Measurements from ENCODE around the gene PID1.

Gene PID1

GRCh38 chr2:229022071-229022470 is 249.0 kb downstream of the PID1 start:
- Histone ChIP-seq H2AFZ (ENCODE audit: low read length) (no peak overlapping the region), H3K27me3 (replicated peaks; ENCODE audit: insufficient read depth, low read length) (no peaks in the 10 kb centered on the region), H3K79me2 (ENCODE audit: low read length) (no peaks in the 10 kb centered on the region), H3K27ac (ENCODE audit: low read length) (no peak overlapping the region), H3F3A (ENCODE audit: insufficient read depth, low read length) (no peaks in the 10 kb centered on the region), H3K9ac (ENCODE audit: low read length) (no peak overlapping the region), H3K9me2 (replicated peaks; ENCODE audit: insufficient read depth, low read length) (no peaks in the 10 kb centered on the region), H3K36me3 (replicated peaks; ENCODE audit: insufficient read depth, low read length) (no peaks in the 10 kb centered on the region), H3K4me3 (ENCODE audit: low read length) (no peak overlapping the region), H3K4me1 (ENCODE audit: low read length) (no peaks in the 10 kb centered on the region), H3K9me3 (replicated peaks; ENCODE audit: insufficient read depth, low read length) (no peaks in the 10 kb centered on the region), H3K4me2 (ENCODE audit: low read depth, low read length) (no peak overlapping the region), H4K20me1 (ENCODE audit: insufficient read depth, low read length) (no peaks in the 10 kb centered on the region)
- DNase-seq = no peak
- TF ChIP-seq CTCF (IDR thresholded peaks at IDR 0.05; ENCODE audit: low read length) = no peak
- no peak for TF ChIP-seq EZH2 (optimal IDR thresholded peaks at IDR 0.05; ENCODE audit: low read depth, low read length)
- no peak for TF ChIP-seq EZH2phosphoT487 (IDR thresholded peaks at IDR 0.05; ENCODE audit: low read length)

- Histone ChIP-seq H3K4me1 (ENCODE audit: low read length) (no peaks in the 10 kb centered on the region), H3K27ac (ENCODE audit: low read length) (no peak overlapping the region), H3K4me3 (ENCODE audit: low read length) (no peak overlapping the region), H3K9ac (ENCODE audit: low read length) (no peak overlapping the region), H3K4me2 (ENCODE audit: low read depth, low read length) (no peak overlapping the region), H3K27me3 (replicated peaks; ENCODE audit: insufficient read depth, low read length) (no peaks in the 10 kb centered on the region), H2AFZ (ENCODE audit: low read length) (no peak overlapping the region), H3F3A (ENCODE audit: insufficient read depth, low read length) (no peaks in the 10 kb centered on the region), H3K9me3 (replicated peaks; ENCODE audit: insufficient read depth, low read length) (no peaks in the 10 kb centered on the region), H3K9me2 (replicated peaks; ENCODE audit: insufficient read depth, low read length) (no peaks in the 10 kb centered on the region), H3K79me2 (ENCODE audit: low read length) (no peaks in the 10 kb centered on the region), H3K36me3 (replicated peaks; ENCODE audit: insufficient read depth, low read length) (no peaks in the 10 kb centered on the region), H4K20me1 (ENCODE audit: insufficient read depth, low read length) (no peaks in the 10 kb centered on the region)
- TF ChIP-seq EZH2phosphoT487 (IDR thresholded peaks at IDR 0.05; ENCODE audit: low read length) = no peak
- no peak for DNase-seq
Observed at GRCh38 chr2:229009816-229010215, 261.3 kb downstream of the PID1 start.

GRCh38 chr2:229003256-229003655 is 267.8 kb downstream of the PID1 start:
- DNase-seq = no peak
- Histone ChIP-seq H4K20me1 (ENCODE audit: insufficient read depth, low read length) (no peaks in the 10 kb centered on the region), H3K4me3 (ENCODE audit: low read length) (no peak overlapping the region)

More at GRCh38 chr2:229003256-229003655, 267.8 kb downstream of the PID1 start:
- no peak overlapping the region for H3K4me2 ChIP-seq (ENCODE audit: low read depth, low read length)
- no peaks in the 10 kb centered on the region for H3F3A ChIP-seq (ENCODE audit: insufficient read depth, low read length)
- H3K4me1 ChIP-seq (ENCODE audit: low read length) = no peaks in the 10 kb centered on the region
- no peaks in the 10 kb centered on the region for H3K9me2 ChIP-seq (replicated peaks; ENCODE audit: insufficient read depth, low read length)
- no peaks in the 10 kb centered on the region for H3K36me3 ChIP-seq (replicated peaks; ENCODE audit: insufficient read depth, low read length)
- H3K27ac ChIP-seq (ENCODE audit: low read length) = no peak overlapping the region
- no peaks in the 10 kb centered on the region for H3K27me3 ChIP-seq (replicated peaks; ENCODE audit: insufficient read depth, low read length)
- H3K79me2 ChIP-seq (ENCODE audit: low read length) = no peaks in the 10 kb centered on the region
- no peak overlapping the region for H2AFZ ChIP-seq (ENCODE audit: low read length)
- TF ChIP-seq EZH2phosphoT487 (IDR thresholded peaks at IDR 0.05; ENCODE audit: low read length) (no peak), EZH2 (optimal IDR thresholded peaks at IDR 0.05; ENCODE audit: low read depth, low read length) (no peak), CTCF (IDR thresholded peaks at IDR 0.05; ENCODE audit: low read length) (no peak)
- H3K9ac ChIP-seq (ENCODE audit: low read length) = no peak overlapping the region
- H3K9me3 ChIP-seq (replicated peaks; ENCODE audit: insufficient read depth, low read length) = no peaks in the 10 kb centered on the region
